ENCODE measurements around the gene SLC41A3. TPM values are rescaled to one million over a fixed set of nuclear protein-coding genes. Genes with fewer than 3 reads are reported as not detected.

SLC41A3 gene
- total RNA-seq, 4 donors from 2014 or later, result 21.8 to 31.9 (median 31.1) TPM

- TF ChIP-seq CTCF (IDR thresholded peaks at IDR 0.05; ENCODE audit: low read depth), result no peak
Measured at GRCh38 chr3:126013751-126014156, 70.2 kb downstream of the SLC41A3 start.

GRCh38 chr3:126009181-126009580, 74.7 kb downstream of the SLC41A3 start:
- TF ChIP-seq CTCF (IDR thresholded peaks at IDR 0.05; ENCODE audit: low read depth), result no peak

- no peak for TF ChIP-seq CTCF (IDR thresholded peaks at IDR 0.05; ENCODE audit: low read depth)
Measured at GRCh38 chr3:126008219-126008618, 75.7 kb downstream of the SLC41A3 start.

- no peak for TF ChIP-seq CTCF (IDR thresholded peaks at IDR 0.05; ENCODE audit: low read depth)
Measured at GRCh38 chr3:126005951-126006350, 78.0 kb downstream of the SLC41A3 start.

DNA sequence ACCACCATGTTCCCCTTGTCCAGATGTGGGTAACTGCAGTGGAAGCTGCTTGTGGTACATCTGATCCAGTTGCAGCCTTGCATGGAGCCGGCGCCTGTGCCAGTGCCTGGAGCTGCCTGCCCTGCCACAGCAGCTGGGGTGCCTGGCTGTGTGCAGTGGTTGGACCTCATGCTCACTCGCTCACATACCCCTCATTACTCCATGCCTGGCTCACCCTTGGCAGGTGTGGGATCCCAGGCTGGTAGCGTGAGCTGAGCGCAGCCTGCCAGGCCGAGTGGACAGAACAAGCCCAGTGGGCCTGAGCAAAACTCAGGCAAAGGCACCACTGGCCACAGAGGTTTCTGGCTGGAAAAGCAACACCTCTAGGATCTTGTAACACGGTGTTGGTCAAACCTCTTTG, 79.2 kb downstream of the SLC41A3 start:
- TF ChIP-seq CTCF (IDR thresholded peaks at IDR 0.05; ENCODE audit: low read depth), result no peak

GRCh38 chr3:126004217-126004616, 79.7 kb downstream of the SLC41A3 start:
- no peak for TF ChIP-seq CTCF (IDR thresholded peaks at IDR 0.05; ENCODE audit: low read depth)

DNA sequence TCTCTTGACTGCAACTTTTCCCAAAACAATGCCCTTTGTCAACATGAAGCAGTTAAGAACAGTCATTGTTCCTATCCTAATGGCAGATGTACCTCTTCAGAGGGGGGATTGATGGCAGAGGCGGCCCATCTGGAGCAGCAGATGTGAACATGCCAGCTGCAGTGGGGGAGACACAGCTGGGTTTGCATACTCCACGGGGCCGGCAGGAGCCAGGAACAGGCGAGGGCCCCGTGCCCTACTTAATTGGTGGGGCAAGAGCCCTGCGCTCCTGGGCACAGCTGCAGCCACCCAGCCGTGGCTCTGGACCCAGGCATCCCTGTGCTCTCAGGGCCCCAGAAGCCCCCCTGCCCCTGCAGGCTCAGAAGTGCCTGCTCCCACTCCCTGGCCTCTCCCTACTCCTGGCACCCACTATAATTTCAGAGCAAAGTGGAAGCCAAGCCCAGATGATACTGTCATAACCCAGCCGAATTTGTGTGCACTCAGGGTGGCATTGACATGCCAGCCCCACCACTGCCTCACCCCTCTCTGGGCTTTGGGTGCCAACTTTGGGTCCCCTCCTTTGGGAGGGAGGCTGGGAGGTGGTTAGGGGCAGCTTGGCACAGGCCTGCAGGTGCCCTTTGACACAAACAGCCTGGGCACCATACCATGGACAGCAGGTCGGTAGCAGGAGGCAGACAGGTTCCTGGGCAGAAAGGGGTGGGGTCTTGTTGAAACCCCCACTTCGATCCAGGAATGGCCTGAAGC, 80.3 kb downstream of the SLC41A3 start:
- no peak for TF ChIP-seq CTCF (IDR thresholded peaks at IDR 0.05; ENCODE audit: low read depth)

Data from subcutaneous adipose tissue (tissue), 4 donors.